ENCODE measurements around the gene ALDH1L1.

DNA sequence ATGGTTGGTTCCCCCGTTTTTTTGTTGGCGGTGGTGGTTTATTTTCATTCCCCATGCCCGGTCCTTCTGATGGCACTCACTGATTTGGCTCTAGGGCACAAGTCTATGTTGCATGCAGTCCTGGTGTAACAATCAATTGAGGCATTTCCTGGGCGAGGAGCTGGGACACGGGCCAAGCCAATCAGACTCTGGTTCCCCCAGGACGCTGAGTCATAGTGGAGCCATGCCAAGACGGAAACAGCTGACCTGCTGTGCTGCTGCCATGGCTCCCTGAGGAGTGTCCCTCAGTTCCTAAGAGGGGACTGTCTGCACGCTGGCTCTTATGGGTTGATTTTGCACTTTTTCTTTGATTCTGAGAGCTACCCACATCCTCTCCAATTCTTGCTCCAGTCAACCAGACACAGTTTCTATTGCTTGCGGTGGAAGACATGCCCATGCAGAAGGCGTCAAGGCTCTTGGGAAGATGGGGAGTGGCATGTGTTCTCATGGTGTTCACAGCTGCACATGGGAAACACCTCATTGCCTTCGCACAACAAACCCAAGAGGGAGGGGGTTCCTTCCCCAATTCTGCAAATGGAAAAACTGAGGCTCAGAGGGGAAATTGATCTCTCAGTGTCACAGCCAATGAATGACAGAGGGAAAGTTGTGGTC, 28.3 kb upstream of the ALDH1L1 start:
- TF ChIP-seq, protein P1, sequence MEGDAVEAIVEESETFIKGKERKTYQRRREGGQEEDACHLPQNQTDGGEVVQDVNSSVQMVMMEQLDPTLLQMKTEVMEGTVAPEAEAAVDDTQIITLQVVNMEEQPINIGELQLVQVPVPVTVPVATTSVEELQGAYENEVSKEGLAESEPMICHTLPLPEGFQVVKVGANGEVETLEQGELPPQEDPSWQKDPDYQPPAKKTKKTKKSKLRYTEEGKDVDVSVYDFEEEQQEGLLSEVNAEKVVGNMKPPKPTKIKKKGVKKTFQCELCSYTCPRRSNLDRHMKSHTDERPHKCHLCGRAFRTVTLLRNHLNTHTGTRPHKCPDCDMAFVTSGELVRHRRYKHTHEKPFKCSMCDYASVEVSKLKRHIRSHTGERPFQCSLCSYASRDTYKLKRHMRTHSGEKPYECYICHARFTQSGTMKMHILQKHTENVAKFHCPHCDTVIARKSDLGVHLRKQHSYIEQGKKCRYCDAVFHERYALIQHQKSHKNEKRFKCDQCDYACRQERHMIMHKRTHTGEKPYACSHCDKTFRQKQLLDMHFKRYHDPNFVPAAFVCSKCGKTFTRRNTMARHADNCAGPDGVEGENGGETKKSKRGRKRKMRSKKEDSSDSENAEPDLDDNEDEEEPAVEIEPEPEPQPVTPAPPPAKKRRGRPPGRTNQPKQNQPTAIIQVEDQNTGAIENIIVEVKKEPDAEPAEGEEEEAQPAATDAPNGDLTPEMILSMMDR (conservative IDR thresholded peaks at IDR 0.05; ENCODE audit: low read depth, low read length): no peak
- TF ChIP-seq EZH2 (IDR thresholded peaks at IDR 0.05; ENCODE audit: low read length, unreplicated experiment): no peak

Measured in PC-3 (cell line).